GM19468 (cell line): ENCODE measurements around the gene HSPG2.
"Not testable (repeated sequence)": the region's sequence is repeated elsewhere in the genome, so short reads cannot be mapped to it uniquely, and the experiment has no call there.

Source experiments
- ATAC-seq: cut with Tn5 transposase; IDR thresholded peaks from one replicate; pipeline ENCODE4 v1.9.1; 2021; ENCODE audit warnings: mild to moderate bottlenecking, moderate library complexity, moderate number of reproducible peaks; ENCODE audit not compliant: unreplicated experiment; ENCODE audit errors: extremely low read depth

Gene HSPG2

DNA sequence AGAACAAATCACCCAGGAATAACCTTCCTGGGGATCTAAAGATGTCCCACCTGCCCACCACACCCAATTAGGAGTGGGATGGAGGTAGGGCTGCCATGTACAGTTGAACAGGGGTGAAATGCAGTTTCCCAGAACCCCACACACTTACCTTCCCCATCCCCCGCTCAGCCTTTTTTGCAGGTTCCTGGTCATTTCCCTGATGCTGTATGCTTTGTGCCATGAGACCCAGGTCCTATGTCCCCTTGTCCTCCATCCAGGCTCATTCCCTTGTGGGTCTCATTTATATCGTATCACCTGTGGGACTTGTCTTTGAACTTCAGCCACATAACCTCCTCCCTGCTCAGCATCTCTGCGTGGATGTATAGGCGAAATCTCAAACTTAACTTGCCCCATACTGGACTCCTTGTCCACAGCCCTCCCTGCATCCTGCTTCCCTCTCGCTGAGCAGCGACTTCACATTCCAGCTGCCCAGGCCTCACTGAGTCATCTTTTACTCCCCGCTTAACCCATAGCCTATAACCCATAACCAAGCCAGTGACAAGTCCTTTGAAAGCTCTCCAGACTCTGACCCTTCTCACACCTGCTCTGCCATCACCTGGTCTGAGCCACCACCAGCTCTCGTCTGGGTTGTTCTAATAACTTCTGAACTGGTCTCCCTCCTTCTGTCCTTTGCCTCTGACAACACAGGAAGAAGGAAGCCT is 120.4 kb downstream of the HSPG2 start:
- no peak for ATAC-seq

DNA sequence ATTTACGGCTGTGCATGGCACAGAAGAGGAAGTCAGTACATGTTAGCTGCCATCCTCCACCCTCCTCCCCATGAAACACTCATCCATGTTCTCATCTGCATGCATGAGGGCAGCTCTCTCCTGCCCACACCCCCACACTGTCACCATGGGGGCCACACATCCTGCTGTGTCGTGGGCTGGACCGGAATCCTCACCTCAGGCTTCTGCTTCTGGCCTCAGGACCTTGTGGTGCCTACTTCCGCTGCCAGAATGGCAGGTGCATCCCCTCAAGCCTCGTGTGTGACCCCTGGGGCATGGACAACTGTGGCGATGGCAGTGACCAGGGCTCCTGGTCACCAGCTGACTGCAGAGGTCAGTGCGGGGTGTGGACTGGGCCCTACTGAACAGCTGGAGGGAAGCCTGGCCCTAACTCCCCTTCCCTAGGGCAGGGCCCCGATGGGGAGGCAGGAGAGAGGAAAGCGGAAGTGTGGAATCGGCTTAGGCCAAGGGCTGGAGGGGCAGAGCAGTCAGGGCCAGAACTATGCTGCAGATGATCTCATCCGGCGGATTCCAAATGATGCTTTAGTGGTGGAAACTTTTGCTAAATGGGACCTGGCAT is 121.3 kb downstream of the HSPG2 start:
- no peak for ATAC-seq

DNA sequence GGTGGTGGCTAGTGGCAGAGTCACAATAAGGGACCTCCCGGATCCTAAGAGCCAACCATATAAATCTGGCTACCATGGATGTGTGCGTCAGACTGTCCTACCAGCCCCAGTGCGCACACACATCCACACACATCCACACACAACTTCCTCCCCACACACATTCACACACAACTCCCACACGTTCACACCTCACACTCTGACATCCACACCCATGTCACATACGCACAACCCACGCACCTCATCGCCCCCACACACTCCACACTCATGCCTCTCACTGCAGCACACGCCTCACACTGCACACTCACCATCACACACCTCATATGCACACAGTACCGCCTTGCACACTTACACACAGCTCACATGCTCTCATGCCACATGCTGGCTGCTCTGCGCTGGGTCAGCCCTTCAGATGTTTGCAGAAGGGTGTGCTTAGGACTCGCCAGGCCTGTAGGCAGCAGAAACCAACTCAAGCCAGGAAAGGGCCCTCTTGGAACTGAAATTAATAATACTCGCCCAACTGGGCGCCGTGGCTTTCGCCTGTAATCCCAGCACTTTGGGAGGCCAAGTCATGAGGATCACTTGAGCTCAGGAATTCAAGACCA is 122.0 kb downstream of the HSPG2 start:
- no peak for ATAC-seq

DNA sequence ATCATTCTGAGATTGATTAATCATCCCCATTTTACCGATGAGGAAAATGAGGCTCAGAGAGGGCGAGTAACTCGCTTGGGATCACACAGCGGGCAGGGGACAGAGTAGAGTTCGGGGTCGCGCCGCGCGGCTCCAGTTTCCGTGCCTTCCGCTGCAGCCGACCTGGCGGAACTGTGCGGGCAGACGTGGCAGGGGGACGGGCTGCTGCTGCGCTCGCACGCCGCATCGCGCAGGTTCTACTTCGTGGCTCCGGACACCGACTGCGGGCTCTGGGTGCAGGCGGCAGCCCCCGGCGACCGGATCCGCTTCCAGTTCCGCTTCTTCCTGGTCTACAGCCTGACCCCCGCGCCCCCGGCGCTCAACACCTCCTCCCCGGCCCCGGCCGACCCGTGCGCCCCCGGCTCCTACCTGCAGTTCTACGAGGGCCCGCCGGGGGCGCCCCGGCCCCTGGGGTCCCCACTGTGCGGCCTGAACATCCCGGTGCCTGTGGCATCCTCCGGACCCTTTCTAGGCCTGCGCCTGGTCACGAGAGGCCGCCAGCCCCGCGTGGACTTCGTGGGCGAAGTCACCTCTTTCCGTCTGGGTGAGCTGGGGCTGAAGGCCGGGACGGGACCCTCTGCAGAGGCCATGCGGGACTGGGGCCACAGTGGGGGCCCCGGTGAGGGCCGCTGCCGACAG is 122.7 kb downstream of the HSPG2 start:
- ATAC-seq, result no peak

DNA sequence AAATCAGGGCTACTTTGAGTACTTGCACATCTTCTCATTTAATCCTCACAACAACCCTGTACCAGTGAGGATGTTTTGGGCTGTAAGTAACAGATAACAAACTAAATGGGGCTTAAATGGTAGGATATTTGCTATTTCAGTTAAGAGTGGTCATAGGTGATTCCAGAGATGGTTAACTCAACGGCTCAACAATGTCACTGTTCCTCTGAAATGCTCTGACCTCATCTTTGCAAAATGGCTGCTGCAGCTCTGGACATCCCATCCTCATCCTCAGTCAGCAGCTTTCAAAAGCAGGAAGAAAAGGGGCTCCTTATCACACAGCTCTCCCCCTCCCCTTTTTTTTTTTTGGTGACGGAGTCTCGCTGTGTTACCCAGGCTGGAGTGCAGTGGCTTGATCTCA is 123.6 kb downstream of the HSPG2 start:
- ATAC-seq, result no peak

DNA sequence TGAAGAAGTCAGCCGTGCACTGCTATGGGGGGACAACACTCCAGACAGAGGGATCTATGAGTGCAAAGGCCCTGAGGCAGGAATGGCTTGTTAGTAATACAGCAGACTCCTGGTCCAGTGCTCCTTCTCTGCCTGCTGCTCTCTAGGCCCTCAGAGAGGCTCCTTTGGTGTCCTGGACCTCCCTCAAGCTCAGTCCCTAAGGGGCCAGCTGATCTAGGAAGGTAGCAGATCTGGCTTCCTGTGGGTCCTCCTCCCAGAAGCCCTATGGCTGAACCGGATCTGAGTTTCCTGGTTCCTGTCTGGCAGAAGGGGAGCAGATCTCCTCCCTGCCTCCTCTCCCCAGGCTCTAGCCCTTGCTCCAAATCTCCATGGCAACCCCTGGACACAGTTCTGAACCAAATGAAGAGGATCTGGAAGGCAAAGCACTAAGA is 125.2 kb downstream of the HSPG2 start, which contains the start of gene LDLRAD2:
Gene LDLRAD2 (plus strand): TSS at position 391 of the 431 bp plus-strand sequence. CDS start 187 bp downstream, outside the sequence.
- no peak for ATAC-seq

DNA sequence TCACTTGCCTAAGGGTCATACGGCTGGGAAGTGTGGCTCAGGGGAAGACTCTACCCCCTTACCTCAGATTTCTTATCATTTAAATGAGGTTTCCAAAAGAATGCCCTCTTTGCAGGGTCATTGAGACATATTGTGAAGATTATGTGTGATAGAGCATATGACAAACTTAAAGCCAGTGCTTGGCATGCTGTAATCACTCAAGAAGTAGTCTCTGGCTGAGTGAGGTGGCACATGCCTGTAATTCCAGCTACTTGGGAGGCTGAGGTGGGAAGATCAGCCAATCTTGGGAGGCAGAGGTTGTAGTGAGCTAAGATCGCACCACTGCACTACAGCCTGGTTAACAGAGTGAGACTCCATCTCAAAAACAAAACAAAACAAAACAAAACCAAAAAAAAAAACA is 132.6 kb downstream of the HSPG2 start:
- no peak for ATAC-seq

DNA sequence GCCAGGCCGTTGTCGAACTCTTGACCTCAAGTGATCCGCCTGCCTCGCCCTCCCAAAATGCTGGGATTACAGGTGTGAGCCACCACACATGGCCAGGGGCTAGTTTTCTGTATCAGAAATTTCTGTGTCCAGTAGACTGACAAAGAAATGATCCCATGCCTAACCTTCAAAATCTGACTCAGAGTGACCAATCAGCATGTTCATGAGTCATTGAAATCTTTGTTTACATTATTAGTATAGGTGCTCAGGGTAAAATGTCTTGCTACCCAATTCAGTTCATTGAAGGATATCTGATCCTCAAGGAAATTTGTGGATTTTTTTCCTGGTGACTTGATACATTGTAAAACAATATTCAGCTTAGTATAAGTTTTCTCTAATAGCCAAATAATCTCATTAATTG is 136.0 kb downstream of the HSPG2 start:
- no peak for ATAC-seq

DNA sequence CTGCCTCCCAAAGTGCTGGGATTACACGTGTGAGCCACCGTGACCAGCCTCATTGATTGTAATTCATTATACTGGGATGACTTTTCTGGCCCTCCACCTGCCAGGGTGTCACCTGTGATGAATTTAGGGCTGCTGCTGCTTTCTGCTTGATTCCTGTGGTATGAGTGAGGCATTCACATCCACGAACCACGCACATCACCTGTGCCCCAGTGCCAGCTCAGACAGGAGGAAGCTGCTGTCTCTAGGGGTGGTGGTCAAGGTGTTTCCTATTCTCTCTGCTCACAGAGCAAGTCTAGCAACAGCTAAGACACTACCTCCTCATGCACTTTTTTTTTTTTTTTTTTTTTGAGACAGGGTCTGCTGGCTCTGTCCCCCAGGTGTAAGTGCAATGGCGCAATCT is 137.4 kb downstream of the HSPG2 start:
- ATAC-seq, result no peak

DNA sequence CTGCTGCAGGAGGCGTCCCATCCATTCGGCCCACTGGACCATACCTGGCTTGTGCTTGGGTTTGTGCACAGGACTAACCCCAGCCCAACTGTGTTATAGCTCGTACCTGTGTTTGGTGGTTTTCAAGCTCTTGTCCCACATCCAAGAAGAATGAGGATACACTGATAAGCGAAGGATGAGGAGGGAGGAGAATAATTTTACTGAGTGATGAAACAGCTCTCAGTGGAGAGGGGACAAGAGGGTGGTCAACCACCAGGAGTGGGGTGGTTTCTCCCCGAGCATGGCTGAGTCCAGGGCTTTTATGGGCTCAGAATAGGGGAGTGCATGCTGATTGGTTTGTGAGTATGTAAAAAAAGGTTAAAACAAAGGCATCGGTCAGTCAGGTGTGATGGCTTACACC is 142.0 kb downstream of the HSPG2 start:
- ATAC-seq, result no peak

DNA sequence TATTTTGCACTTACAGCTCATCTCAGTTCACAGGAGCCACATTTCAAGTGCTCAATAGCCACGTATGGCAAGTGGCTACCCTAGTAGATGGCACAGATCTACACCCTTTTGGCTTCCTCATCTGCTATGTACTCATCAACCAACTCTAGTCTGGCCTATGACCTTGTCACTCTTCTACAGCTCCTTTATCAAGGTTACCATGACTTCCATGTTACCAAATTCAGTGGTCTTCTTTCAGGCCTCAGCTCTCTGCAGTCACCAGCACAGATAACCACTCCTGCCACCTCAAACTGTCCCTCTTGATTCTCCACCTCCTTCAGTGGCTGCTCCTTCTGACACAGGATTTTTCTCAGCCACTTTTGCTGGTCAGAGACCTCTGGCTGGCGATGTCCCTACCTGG is 142.5 kb downstream of the HSPG2 start:
- ATAC-seq, result no peak

DNA sequence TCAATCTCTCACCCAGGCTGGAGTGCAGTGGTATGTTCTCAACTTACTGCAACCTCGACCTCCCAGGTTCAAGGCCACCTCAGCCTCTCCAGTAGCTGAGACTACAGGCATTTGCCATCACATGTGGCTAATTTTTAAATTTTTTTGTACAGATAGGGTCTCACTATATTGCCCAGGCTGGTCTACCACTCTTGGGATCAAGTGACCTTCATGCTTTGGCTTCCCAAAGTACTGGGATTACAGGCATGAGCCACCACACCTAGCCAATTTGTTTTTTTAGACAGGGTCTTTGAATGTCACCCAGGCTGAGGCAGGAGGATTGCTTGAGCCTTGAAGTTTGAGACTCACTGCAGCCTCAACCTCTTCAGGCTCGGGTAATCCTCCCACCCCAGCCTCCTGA is 144.0 kb downstream of the HSPG2 start:
- no peak for ATAC-seq

DNA sequence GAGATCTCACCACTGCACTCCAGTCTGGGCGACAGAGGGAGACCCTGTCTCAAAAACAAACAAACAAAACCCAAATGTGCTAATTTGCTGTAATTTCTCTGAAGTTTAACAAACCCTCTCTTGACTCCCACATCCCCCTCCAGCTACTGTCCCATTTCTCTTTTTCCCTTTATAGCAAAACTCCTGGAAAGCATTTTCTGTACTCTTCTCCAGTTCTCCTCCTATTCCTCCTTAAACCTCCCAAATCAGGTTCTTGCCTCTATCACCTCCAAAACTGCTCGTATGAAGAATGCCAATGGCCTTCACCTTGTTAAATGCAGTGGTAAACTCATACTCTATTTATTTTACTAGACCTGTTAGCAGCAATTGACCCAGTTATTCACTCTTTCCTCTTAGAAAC is 150.5 kb downstream of the HSPG2 start:
- no peak for ATAC-seq

DNA sequence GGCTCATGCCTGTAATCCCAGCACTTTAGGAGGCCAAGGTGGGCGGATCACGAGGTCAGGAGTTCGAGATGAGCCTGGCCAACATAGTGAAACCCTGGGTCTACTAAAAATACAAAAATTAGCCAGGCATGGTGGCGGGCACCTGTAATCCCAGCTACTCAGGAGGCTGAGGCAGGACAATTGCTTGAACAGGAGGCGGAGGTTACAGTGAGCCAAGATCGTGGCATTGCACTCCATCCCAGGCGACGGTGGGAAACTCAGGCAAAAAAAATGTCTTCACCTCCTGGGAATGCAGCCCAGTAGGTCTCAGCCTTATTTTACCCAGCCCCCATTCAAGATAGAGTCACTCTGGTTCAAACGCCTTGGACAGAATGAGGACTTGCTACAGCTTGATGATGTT is 151.3 kb downstream of the HSPG2 start:
- not testable (repeated sequence) for ATAC-seq

DNA sequence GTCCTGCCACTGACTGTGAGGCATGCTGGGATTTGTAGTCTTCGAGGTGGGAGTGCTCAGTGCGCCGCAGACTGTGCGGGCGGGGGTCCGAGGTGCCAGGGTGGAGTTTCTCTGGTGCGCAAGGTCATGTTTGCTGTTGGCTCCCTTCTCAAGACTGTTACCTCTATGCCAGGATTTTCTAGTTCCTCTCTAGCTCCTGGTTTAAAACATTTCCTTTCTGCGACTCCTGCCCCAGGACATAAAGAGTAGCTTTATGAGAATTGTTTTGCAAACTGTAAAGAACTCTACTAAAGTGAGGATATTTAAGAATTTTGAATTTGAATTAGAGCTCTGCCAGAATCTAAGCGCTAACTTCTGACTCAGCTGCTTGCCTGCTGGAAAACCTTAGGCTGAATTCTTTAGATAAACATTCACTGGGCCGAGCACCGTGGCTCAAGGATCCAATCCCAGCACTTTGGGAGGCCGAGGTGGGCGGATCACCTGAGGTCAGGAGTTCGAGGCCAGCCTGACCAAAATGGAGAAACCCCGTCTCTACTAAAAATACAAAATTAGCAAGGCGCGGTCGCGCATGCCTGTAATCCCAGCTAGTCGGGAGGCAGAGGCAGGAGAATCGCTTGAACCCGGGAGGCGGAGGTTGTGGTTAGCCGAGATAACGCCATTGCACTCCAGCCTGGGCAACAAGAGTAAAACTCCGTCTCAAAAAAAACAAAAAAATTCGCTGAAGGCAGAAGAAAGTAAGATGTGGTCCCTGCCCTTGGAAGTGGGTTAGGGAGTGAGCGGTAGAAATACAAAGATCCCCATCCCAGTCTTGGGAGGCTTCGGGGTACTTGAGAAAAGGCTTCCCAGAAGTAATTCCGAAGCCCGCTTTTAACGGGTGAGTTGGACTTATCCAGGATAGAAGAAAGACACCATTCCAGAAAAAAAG is 153.2 kb downstream of the HSPG2 start:
- no peak for ATAC-seq

DNA sequence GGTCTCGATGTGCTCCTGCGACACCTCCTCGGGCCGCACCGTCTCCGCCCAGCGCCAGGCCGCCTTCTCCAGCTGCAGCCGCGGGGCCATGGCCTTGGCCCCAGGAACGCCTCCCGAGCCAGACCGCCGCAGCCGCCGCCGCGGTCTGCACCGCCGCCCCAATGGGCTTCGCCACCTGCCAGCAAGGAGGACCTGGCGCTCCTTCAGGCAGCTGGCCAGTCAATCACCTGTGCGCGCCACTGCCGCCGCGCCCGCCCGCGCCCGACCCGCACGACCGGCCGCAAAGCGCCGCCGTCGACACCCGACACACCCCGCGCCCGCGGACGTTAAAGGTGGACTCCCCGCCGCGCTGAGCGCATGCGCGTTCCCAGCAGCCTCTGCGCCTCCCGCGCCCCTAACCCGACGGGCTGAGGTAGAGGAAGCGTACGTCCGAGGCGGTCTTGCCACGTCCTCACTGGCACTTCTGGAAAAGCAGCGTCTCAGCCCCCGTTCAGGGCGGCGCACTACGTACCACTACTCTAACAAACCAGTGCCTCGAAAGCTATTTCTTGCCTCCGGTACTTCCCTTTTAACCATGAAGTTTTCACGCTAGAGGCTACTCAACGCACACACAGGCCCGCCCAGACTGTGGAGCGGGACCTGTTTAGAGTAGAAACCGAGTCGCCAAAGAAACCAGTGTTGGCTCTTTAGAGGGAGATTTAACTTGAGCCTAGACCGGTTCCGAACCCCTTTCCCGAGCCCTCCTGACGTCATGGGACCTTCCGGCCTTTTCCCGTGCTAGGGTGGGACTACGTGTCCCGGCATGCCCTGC is 154.0 kb downstream of the HSPG2 start, which contains the start of gene USP48:
Gene USP48 (minus strand): TSS at position 282 of the 811 bp plus-strand sequence. CDS start 192 bp downstream, at position 90.
- peak; percentile 56 for ATAC-seq

DNA sequence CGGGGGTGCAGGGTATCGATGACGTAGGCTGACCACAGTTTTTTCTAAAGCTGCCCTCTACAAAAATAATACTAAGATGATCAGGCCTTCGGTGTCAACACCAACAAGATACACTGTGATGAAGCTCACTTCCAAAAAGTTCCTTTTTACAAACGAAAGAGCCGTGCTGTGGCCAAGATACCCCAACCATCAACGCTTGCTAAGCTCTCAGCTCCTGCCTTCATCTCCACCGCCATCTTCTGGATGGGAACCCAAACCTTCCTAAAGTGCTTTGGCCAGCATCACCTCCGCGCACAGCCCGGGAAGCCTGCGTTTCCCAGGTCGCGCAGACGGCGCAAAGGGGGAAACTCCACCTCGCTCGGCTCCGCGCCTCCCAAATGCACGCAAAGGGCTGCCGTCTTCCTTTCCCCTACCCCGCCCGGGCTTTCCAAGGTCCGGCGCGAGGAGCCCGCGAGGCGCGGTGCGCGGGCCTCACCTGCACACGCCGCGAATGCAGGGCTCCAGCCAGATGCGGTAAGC is 154.7 kb downstream of the HSPG2 start:
- no peak for ATAC-seq

DNA sequence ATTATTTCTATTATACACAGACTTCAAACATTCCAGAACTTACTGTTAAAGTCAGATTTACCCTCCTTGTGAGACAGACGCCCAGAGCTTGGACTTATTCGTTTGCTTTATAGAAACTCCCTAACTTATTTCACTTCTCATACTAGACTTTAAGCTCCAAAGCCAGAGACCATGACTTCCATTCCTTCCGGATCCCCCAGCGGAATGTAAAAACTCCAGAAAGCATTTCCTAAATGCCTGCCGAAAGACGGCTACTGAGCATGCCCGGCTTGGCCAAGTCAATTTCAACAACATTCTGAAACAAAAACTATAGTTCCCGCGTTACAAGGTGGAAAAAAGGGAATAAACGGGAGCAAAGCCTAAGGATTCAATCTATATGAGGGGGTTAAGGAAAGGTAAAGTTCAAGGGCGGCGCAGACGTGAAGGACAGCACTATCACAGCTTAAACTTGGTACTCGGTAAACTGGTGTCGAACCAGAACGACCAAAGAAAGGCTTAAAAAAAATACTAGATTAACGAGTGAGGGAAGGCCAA is 155.2 kb downstream of the HSPG2 start:
- no peak for ATAC-seq
